HG03442 (cell line): ENCODE measurements around the gene DRGX.

Source experiments
- ATAC-seq: cut with Tn5 transposase; IDR thresholded peaks from one replicate; pipeline ENCODE4 v1.9.1; 2021; ENCODE audit warnings: mild to moderate bottlenecking, moderate library complexity; ENCODE audit not compliant: unreplicated experiment

The DRGX gene

GRCh38 chr10:49323171-49323895 is 72.6 kb downstream of the DRGX start:
- ATAC-seq = no peak

GRCh38 chr10:49322371-49323170 is 73.3 kb downstream of the DRGX start:
- no peak for ATAC-seq

DNA sequence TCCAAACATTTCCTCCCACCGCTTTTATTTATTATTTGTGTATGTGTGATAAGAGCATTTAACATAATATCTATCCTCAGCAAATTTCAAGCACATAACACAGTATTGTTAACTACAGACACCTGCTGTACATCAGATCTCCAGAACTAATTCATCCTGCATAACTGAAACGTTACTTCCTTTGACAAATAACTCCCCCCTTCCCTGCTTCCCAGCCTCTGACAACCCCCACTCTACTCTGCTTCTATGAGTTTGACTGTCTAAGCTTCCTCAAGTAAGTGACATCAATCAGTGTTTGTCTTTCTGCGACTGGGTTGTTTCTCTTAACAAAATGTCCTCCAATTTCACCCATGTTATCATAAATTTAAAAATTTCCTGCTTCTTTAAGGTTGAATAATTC is 74.9 kb downstream of the DRGX start:
- ATAC-seq = no peak

- ATAC-seq = no peak
Measured at GRCh38 chr10:49320191-49320590, 75.7 kb downstream of the DRGX start.

DNA sequence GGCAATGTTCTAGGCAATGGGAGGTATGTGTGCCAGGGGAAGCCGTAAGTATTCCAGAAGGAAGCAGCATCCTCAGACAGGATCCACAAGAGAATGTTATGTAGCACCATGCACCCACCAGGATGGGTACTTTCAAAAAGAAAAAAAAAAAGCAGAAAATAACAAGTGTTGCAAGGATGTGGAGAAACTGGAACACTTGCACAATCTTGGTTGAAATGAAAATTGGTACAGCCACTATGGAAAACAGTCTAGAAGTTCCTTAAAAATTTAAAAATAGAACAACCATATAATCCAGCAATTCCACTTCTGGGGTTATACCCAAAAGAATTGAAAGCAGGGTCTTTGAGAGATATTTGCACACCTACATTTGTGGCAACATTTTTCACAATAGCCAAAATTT is 76.7 kb downstream of the DRGX start:
- ATAC-seq = no peak

GRCh38 chr10:49318755-49319154 is 77.1 kb downstream of the DRGX start:
- no peak for ATAC-seq

GRCh38 chr10:49318028-49318427 is 77.9 kb downstream of the DRGX start:
- ATAC-seq = no peak

DNA sequence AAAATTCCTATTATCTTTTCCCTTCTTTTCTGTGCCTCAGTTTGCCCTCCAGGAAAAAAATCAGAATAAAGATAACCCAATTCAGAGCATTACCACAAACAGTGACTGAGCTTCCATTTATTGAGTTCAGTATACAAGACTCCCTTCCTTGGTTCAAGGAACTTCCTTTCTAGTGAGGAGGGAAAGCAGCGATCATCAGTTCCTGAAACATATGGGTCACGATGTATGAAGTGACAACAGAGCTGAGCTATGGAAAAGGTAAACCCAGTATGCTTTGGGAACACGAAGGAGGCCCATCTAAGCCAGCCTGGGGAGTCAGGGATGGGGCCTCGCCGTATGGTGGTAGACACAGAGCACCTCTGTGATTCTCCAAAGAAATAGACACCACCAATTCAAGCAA is 81.1 kb downstream of the DRGX start:
- ATAC-seq = no peak
